Posterior vena cava (tissue), 2 donors: Measurements from ENCODE around the gene CPN1. TPM values are rescaled to one million over a fixed set of nuclear protein-coding genes. Genes with fewer than 3 reads are reported as not detected.
"Not testable (repeated sequence)": the region's sequence is repeated elsewhere in the genome, so short reads cannot be mapped to it uniquely, and the experiment has no call there.

Source experiments
- DNase-seq: peaks from one replicate; pipeline ENCODE4 v3.0.0-alpha.2; 2020; ENCODE audit warnings: low spot score
- intact Hi-C, 2 donors: fragments of 100-400 bp; cut with DNase I; formaldehyde crosslinking; loops; one replicate each; pipeline versions ENCODE4 v1.14.1 to v1.14.2; 2022 to 2023
- long read RNA-seq, 2 donors: library from polyadenylated mRNA; unstranded; transcript quantifications; one replicate each; pipeline ENCODE4 v2.0.0, GENCODE V29; 2020 to 2021
- total RNA-seq, 2 donors: library from RNA; stranded (reverse); fragmentation: NEBNext Ultra II Directional; extraction: Animal tissue kit (Norgen Biotek cat#: 25700); gene quantifications; one replicate each; pipeline ENCODE4 v1.2.1, GENCODE V29; 2021
- donor health status: DM: yes; HTN: yes; CAD: no.
- donor health status: DM: yes; HTN: yes; CAD: no.

CPN1 gene
- not detected for total RNA-seq
- long read RNA-seq, donor 1 = 0 reads
- long read RNA-seq, donor 2 = 0 reads

- intact Hi-C loops = no loop called here
- DNase-seq = no peak
Observed at GRCh38 chr10:100081075-100082001, at the start of gene CPN1. CPN1 (minus strand) TSS chr10:100081869; CDS start chr10:100081625, 244 bp downstream.

GRCh38 chr10:100130831-100131230 lies 49.2 kb upstream of the CPN1 start:
- intact Hi-C loops = no loop called here
- no peak for DNase-seq

GRCh38 chr10:100129424-100129823 lies 47.8 kb upstream of the CPN1 start:
- intact Hi-C loops = no loop called here

GRCh38 chr10:100128951-100129350 lies 47.3 kb upstream of the CPN1 start:
- DNase-seq = no peak
- intact Hi-C loops = no loop called here

More at GRCh38 chr10:100129424-100129823, 47.8 kb upstream of the CPN1 start:
- no peak for DNase-seq

GRCh38 chr10:100125335-100125734 lies 43.7 kb upstream of the CPN1 start:
- intact Hi-C loops, DNase-seq: not testable (repeated sequence)

GRCh38 chr10:100124097-100124496 lies 42.4 kb upstream of the CPN1 start:
- DNase-seq = no peak
- intact Hi-C loops = no loop called here

GRCh38 chr10:100122780-100123179 lies 41.1 kb upstream of the CPN1 start:
- intact Hi-C loops = no loop called here
- no peak for DNase-seq

- intact Hi-C loops = no loop called here
- DNase-seq = no peak
Observed at GRCh38 chr10:100120550-100120949, 38.9 kb upstream of the CPN1 start.

- intact Hi-C loops = no loop called here
- DNase-seq = no peak
Observed at GRCh38 chr10:100119726-100120125, 38.1 kb upstream of the CPN1 start.

GRCh38 chr10:100114976-100115770 lies 33.5 kb upstream of the CPN1 start:
- DNase-seq = no peak
- intact Hi-C loops = no loop called here

- intact Hi-C loops = no loop called here
- no peak for DNase-seq
Observed at GRCh38 chr10:100114460-100114859, 32.8 kb upstream of the CPN1 start.

- no peak for DNase-seq
- intact Hi-C loops = no loop called here
Observed at GRCh38 chr10:100109670-100110069, 28.0 kb upstream of the CPN1 start.

- no peak for DNase-seq
- intact Hi-C loops = no loop called here
Observed at GRCh38 chr10:100106865-100107264, 25.2 kb upstream of the CPN1 start.

- no peak for DNase-seq
- intact Hi-C loops = no loop called here
Observed at GRCh38 chr10:100104300-100104699, 22.6 kb upstream of the CPN1 start.

- no peak for DNase-seq
- intact Hi-C loops = no loop called here
Observed at GRCh38 chr10:100103581-100103980, 21.9 kb upstream of the CPN1 start.

GRCh38 chr10:100101192-100102076 lies 19.8 kb upstream of the CPN1 start:
- no peak for DNase-seq
- intact Hi-C loops = no loop called here

GRCh38 chr10:100100651-100101184 lies 19.0 kb upstream of the CPN1 start:
- intact Hi-C loops = no loop called here
- DNase-seq = no peak

- DNase-seq = no peak
Observed at GRCh38 chr10:100089241-100089640, 7.6 kb upstream of the CPN1 start.

GRCh38 chr10:100086708-100087107 lies 5.0 kb upstream of the CPN1 start:
- intact Hi-C loops = not testable (repeated sequence)

More at GRCh38 chr10:100089241-100089640, 7.6 kb upstream of the CPN1 start:
- intact Hi-C loops = no loop called here

More at GRCh38 chr10:100086708-100087107, 5.0 kb upstream of the CPN1 start:
- not testable (repeated sequence) for DNase-seq
